Suppressor macrophage treated with lipopolysaccharide for 4 hours (primary cell): ENCODE data around the gene HSD17B4.

Experiments
- DNase-seq: peaks from one replicate; pipeline ENCODE4 v3.0.0-alpha.2; 2020

HSD17B4 gene, protein sequence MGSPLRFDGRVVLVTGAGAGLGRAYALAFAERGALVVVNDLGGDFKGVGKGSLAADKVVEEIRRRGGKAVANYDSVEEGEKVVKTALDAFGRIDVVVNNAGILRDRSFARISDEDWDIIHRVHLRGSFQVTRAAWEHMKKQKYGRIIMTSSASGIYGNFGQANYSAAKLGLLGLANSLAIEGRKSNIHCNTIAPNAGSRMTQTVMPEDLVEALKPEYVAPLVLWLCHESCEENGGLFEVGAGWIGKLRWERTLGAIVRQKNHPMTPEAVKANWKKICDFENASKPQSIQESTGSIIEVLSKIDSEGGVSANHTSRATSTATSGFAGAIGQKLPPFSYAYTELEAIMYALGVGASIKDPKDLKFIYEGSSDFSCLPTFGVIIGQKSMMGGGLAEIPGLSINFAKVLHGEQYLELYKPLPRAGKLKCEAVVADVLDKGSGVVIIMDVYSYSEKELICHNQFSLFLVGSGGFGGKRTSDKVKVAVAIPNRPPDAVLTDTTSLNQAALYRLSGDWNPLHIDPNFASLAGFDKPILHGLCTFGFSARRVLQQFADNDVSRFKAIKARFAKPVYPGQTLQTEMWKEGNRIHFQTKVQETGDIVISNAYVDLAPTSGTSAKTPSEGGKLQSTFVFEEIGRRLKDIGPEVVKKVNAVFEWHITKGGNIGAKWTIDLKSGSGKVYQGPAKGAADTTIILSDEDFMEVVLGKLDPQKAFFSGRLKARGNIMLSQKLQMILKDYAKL

DNA sequence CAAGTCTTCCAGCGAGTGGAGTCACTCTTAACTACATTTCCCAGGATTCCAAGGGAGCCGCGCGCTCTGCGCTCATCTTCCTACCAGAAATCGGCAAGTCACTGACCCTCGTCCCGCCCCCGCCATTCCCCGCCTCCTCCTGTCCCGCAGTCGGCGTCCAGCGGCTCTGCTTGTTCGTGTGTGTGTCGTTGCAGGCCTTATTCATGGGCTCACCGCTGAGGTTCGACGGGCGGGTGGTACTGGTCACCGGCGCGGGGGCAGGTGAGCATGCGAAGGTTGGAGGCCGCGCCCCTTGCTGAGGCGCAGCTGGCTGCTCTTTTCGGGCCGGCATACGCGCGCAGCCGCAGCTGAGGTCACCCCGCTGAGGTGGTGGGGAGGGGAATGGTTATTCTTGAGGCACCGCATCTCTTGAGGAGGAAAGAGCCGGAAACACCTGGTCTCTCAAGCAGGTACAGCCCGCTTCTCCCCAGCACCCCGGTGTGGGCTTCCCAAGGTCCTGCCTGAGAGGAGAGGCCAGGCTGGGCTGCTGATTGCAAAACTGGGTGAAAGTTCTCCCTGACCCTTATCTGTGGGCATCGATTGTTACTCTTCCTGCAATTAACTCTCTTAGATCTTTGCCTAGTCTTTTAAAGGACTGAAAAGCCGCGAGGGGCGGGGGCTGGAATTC is at the start of gene HSD17B4:
TSS of gene HSD17B4 (plus strand) at position 125 of the 667 bp plus-strand sequence. CDS start at position 204, 79 bp downstream.
- peak; percentile 86 for DNase-seq

- DNase-seq, result no peak
Measured at GRCh38 chr5:119402555-119402954, 49.7 kb upstream of the HSD17B4 start.

DNA sequence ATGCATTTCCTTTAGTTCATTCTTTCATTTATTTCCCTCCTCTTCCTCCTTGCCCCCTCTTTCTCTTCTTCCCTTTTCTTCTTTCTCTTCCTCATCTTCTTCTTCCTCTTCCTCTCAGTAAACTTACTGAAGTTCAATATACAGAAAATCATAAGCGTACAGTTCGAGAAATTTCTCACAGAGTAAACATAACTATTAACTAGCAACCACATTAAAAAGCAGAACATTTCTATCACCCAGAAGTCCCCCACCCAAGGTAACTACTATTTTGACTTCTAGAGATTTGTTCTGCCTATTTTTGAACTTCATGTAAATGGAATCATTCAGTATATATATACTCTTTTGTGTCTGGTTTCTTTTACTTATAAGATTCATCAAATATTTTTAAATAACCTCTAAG is 48.3 kb upstream of the HSD17B4 start:
- DNase-seq, result no peak

DNA sequence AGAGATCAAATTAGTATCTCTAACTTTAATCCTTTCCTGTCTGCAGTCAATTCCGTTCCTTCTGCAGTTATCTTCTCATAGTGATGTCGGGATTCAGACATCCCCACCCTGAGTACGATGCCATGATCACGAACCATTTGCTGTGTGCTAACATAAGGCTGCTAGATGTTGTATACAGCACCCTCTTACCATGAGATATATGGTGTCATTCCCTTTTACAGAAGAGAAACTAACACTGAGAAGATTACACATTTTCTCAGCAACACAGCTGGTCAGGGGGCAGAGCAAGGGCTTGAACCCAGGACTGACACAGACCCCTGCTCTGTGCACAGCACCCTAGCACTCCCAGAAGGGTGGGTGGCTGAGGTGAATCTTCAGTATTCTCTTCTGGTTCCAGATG is 46.9 kb upstream of the HSD17B4 start:
- peak; percentile 53 for DNase-seq

DNA sequence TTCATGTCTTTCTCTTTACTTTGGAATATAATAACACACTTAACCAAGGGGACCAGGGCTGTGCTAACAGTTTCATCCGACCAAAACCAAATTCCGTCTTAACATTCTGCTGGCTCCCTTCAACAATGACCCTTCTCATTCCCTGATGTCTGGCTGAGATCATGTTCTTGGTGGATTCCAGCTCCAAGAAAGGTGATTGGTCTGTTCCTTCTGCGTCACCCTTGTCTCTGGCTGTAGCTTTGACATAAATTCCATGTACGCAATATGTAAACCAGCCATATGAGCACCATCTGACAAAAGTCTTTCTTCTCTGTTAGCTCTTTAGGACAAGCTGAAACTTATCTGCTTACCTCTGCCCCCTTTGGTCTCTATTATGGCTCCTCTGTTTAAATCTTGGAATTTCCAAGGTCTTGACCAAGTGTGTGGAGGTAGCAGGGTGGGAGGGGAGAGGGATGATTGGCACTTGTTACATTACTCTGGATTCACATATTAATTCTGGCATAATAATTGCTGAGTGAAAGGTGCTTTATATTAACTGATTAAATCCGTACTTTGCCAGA is 45.7 kb upstream of the HSD17B4 start:
- no peak for DNase-seq

DNA sequence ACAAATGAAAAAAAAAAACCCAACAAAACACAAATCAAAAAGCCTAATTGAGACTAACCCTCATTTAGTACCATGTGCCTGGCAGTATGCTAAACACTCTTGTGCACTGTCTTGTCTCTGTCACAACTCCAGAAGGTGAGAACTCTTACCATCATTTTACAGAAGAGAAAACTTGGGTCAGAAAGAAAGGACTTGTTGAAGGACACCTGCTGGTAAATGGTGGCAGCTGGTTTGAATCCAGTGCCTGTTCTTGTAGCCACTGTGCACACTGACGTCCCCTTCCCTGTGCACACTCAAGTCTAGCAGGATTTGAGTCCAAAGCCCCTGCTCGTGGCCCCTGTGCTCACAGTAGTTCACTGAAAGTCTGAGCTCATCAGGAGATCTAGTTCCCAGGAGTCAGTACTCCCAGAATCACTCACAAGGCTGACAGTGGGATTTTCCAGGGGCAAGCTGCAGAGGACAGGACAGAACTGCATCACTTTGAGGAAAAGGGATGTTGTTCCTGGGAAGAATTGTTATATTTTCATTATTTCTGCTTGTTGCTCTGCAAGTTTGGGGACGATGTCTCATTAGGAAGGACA is 43.0 kb upstream of the HSD17B4 start:
- DNase-seq, result no peak

GRCh38 chr5:119410448-119411159 is 41.7 kb upstream of the HSD17B4 start:
- DNase-seq, result no peak

DNA sequence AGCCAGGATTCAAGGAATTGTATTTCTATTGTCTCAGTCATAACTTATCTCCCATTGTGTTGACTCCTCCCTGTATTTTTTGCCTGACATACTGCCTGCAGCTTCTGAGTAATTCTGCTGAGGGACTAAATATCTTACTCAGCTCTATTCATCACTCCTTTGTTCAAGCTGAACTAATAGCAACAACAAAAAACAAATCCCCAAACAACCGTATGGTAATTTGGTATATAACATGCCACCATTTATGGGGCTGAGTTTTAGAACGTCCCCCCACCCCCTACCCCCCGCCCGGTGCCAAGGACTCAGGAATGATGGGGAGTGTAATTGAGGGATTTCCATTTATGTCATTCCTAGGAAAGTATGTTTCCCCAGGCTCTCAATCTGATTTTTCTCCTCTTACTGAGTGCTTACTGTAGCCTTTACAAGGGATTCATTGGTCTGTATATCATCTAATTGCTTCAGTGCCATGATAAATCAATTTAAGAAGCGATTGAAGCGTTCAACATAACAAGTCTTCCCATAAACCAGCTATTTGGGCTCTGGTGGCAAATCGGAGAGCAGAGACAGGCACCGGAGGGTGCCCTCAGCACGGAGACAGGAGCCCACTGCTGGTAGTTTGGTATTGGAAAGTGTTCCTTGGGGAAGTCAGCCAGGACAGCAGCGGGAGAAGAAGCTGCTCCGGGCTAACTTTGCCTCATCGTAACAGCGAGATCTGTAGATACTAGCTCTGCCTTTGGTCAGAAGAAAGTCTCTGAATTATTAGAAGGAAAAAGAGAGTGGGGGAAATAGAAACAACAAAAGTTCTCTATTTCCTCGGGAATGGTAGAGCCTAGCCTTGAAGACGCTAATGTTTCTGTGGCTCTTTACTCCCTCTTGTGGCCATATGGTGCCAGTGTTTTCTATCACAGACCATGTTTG is 40.7 kb upstream of the HSD17B4 start:
- peak; percentile 85 for DNase-seq

DNA sequence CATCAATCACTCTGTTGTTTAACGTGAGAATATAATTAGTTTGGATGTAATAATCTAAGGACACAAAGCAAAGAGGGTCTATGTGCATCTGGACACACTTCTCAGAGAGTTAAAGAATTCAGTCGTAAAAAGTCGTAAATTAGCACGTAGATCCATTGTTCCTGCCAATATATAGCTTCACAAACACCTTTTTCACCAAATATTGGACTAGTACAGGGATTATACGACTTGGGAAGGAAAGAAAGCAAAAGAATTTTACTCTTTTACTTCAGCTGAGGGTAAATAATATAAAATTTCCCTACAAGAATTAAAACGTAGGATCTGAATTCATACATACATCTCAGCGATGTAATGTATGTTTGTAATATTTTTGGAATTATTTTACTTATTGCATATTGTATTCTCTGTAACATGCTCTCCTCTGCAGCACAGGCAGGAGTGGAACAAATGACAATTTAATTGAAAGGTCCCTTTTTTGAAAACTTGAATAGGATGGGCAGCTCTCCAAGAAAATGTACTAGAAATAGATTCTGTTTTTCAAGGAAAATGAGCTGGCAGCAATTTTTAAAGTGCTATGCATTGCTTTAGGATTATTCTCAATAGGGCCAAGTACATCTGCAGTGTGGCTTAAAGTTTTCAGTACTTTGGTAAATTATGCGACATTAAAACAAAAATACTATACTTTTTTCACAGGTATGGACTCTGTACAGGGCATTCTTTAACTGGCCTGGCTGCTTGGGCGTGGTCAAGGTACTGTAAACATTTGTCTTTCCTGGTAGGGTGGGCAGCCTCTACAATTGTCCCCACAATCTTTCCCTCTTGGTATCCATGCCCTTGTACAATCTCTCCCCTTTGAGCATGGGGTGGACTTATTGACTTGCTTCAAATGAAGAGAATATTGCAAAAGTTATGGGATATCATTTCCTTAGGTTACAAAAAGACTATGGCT is 39.7 kb upstream of the HSD17B4 start:
- DNase-seq, result no peak

DNA sequence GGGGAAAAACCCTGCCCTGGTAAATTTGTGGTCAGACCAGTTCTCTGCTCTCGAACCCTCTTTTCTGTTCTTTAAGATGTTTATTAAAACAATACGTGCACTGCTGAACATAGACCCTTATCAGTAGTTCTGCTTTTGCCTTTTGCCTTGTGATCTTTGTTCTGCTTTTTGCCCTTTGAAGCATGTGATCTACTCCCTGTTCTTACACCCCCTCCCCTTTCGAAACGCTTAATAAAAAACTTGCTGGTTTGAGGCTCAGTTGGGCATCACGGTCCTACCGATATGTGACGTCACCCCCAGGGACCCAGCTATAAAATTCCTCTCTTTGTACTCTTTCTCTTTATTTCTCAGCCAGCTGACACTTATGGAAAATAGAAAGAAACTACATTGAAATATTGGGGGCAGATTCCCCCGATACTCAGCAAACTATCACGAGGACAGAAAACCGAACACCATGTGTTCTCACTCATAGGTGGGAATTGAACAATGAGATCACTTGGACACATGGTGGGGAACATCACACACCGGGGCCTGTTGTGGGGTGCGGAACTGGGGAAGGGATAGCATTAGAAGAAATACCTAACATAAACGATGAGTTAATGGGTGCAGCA is 38.1 kb upstream of the HSD17B4 start:
- DNase-seq, result peak; percentile 79

DNA sequence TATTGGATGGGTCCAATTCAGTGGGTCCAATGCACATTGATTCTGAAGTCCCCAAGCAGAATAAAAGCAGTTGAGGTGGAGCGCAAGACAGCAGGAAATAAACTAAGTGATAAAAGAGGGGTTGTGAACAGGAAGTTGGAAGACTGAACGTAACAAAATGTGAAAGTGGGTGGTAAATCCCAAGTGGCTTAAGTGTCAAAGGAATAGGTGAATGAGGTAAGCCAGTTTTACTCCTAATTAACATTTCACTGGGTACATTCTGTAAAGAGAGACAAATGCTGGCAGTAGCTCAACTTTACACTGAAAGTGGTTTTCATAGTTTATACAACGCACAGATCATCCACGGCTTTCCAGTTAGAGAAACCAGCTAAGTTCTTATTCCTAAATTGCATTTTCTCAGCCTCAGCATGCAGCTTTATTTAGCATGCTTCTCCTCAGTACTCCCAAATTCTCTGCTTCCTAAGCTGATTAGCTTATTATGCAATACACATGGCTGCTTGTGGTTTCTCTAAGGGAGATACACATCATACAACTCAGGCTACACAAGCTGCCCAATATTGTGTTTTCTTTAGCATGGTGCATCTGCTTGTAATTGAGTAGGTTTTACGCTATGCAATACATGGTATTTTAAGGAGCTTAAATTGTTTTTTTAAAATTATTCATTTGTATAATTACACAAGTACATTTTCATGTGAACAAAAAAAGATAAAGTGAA is 34.2 kb upstream of the HSD17B4 start:
- DNase-seq, result no peak

DNA sequence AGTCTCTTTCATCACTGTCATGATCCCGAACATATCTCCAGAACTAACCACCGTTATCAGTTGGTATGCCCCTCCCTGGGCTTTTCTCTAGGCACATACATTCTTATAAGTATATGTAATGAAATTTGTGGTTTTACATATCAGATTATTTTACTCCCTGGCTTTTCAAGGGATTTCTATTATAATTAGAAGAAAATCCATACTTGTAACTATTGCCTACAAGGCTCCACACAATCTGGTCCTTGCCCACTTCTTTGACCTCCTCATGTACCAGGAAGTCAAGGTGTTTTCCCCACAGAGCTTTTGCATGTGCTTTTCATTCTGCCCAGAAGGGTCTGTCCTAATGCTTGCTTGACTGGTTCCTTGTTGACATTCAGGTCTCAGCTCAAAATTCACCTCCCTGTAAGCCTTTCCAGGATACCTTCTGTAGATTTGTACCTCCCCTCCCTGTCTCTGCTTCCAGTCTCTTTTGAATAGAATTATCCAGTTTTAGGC is 33.6 kb upstream of the HSD17B4 start:
- no peak for DNase-seq

DNA sequence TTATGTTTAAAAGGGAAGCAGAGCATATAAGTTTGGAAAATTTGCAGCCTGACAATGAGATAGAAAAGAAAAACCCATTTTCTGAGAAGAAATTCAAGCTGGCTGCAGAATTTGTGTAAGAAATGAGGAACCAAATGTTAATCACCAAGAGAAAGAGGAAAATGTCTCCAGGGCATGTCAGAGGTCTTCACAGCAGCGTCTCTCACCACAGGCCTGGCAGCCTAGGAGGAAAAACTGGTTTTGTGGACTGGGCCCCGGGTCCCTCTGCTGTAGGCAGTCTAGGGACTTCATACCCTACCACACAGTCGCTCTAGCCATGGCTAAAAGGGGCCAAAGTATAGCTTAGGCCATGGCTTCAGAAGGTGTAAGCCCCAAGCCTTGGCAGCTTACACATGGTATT is 32.1 kb upstream of the HSD17B4 start:
- peak; percentile 60 for DNase-seq

DNA sequence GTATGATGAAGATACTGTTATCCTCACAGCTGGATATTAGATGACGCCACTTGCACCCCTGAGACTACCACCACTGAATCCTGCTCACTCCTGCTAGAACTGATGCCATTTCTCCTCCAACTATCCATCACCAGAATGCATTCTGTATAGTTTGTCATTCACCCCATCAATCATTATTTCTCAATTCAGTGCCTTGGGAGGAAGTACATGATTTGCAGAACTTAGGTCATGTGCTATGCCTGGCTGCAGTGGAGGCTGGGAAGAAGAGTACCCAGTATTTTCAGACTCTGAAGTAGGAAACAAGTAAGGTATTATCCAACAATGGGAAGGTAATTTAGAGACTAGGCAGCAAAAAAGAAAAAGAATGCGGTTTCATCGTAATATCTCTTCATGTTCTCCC is 26.2 kb upstream of the HSD17B4 start:
- DNase-seq, result peak; percentile 70

- peak; percentile 37 for DNase-seq
Measured at GRCh38 chr5:119427060-119427459, 25.2 kb upstream of the HSD17B4 start.

DNA sequence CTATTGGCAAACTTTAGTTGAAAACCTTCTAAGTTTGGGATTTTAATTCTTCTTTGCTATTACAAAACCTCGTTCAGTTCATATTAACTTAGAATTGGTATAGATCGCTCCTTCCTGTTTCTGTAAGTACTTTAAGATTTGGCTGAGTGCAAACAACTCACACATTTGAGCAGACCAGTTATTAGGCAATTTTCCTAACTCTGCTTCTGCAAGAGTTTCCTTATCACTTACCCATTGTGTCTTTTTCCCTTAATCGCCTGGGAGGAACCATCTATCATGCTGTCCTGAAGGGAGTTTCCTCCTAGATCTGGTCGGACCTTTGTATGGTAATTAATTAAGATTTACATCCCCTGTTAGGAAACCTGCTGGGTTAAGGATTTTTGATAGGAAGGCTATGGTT is 24.7 kb upstream of the HSD17B4 start:
- peak; percentile 67 for DNase-seq

GRCh38 chr5:119428166-119428565 is 24.1 kb upstream of the HSD17B4 start:
- DNase-seq, result peak; percentile 55

GRCh38 chr5:119428574-119428973 is 23.7 kb upstream of the HSD17B4 start:
- DNase-seq, result peak; percentile 53
